NCI-H526 (cell line): Measurements from ENCODE around the gene PPIF.

Experiments
- DNase-seq, 2 experiments: peaks; one replicate each; lab custom pipeline; 2025; lab: John Stamatoyannopoulos, UW

Gene PPIF

DNA sequence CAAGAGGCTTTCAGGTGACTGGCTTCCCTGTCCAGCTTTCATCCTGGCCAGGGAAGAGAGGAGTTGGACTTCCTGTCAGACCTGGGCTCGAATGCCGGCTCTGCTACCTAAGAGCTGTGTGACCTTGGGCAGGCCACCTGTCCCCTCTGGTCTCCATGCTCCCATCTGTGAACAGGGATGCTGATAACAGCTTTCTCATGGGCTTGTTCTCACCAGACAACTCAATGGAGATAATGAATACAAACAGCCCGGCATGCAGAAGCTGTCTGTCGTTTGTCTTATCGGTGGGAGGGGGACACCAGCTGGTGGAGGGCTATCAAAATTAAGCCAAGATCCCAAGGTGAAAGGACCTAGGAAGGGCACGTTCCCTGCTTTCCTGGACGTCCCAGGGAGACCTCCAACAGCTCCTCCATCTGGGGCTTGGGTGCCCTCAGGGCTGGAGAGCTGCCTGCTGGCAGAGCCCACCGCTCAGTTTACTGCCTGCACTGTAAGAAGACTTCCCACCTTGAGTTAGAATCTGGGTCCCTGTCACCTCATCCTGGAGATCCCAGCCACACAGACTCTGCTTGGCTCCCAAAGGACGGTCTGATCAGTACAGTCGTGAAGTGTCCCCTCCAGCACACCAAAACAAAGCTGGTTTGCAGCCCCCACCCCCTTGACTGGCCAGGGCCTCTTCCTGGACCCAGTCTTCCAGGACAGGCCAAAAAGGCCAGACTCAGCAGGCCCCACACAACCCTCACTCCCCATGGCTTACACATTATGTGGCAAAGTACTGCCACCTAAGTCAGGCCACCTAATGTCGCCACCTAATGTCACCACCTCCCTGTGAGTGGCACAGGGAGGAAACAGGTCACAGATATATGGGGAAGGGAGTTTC, 40.9 kb downstream of the PPIF start:
- DNase-seq = no peak

DNA sequence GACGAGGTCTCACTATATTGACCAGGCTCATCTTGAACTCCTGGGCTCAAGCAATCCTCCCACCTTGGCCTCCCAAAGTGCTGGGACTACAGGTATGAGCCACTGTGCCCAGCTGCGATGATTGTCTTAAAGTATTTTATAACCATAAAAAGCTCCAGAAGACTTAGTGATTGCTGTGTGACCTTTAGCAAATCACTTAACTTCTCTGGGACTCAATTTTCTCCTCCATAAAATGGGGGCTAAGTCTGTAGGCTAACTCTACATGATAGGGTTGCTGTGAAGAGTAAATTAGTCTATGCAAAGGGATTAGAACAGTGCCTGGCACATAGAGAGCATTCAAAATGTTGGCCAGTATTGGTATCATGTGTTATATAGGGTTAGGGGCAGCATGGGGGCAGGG, 42.8 kb downstream of the PPIF start:
- DNase-seq = no peak

DNA sequence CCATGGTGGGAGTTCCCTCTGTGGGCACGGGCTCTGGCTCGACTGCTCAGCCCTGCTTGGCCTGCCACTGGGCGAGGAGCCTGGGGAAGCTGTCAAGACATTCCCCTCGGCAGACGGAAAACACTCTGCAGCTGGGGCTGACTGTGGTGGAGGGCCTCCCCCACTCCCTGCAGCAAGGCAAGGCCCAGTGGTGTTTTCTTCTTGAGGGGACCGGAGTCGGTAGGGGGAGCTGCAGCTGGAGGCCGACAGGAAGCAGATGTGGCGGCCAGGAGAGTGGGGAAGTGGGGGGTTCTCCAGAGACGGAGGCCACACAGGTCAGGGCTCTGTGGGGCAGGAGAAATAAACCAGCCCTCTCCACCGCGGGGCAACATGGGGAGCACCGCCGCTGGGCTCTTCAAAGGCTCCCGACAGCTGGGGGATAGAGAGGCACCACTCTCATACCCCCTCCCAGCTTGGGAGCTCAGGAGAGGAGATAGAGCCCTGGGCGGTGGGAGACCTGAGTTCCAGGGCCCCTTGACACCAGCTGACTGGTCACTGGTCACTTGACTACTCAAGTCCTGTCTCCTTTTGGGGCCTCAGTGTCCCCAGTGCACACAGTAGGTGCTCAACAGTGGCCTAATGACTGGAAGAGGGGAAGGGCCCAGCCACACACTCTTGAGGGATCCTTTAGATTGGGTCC, 43.4 kb downstream of the PPIF start:
- no peak for DNase-seq

DNA sequence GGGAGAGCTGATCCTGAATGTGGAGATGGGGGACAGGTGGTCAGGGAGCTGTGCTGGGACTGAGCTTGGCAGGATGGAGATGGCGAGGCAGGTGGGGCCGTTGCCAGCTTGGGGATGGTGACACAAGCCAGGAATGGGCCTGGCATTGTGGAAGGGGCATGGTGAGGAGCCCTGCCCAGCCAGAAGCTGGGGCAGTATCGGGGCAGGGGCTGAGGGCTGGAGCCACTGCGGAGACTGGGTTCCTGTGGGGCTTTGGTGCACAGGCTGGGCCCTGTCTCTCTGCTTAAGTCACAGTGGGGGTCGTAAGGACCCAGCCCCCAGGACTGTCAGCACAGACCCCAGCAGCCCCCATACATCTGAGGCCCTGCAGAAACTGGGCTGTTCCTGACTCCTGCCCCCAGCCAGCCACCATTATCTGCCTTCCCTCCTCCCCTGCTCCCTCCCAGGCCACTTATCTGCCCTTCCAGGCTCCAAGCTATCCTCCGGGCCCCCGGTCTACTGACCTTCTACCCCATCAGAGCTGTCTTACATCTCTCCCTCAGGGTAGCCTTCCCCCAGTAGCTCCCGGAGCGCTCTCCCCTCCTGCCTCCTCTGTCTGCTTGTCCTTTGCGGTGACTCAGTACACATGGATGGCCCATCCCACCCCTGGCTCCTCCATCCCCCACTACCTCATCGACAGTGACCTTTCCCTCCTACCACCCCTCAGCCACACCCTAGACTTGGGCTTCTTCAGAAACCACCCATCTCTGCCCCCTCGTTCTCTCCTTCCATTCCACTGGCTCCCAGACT, 44.2 kb downstream of the PPIF start:
- no peak for DNase-seq

DNA sequence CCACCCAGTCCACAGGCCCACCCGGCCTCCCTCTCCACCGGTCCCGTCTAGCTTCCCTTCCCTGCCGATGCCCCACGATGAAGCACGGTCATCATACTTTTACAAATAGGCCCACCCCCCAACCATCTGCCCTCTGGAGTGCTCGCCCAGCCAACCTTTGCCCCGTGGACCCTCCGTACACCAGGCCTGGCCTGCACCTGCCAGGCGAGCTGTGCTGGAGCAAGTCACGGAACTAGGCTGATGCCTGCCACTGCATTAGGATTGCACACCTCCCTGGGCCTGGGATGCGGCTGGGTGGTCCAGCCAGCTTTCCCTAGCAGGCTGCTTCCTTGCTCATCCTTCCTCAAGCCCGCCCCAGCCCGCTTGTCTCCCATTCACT, 44.7 kb downstream of the PPIF start:
- no peak for DNase-seq

DNA sequence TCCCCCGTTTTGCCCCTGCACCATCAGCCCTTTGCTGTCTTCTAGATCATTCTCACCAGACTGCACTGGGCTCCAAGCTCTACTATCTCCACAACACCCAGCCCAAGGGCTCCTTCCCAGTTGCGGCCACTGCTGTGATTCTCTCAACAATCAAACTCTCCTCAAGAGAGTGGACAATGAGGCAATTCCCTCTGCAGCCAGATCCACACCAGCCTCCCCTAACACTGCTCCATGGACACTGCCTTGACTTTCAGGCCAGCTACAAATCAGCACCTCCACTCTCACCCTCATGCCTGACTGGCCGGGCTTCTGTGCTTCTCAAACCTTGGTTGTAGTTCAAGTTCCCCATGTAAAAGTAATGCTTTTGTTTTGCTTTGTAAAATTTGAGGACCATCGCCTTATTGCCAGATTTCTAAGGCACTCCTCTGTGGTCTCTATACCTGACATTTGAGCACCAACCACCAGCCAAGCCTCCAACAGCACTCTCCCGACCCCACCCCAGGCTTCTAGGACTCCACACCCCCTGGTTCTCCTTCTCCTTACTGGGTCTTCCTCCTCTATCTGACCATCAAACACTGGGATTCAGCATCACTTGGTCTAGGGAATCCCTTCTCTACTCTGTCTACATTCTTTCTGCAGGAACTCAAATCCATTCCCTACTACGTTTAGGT, 45.4 kb downstream of the PPIF start:
- no peak for DNase-seq

DNA sequence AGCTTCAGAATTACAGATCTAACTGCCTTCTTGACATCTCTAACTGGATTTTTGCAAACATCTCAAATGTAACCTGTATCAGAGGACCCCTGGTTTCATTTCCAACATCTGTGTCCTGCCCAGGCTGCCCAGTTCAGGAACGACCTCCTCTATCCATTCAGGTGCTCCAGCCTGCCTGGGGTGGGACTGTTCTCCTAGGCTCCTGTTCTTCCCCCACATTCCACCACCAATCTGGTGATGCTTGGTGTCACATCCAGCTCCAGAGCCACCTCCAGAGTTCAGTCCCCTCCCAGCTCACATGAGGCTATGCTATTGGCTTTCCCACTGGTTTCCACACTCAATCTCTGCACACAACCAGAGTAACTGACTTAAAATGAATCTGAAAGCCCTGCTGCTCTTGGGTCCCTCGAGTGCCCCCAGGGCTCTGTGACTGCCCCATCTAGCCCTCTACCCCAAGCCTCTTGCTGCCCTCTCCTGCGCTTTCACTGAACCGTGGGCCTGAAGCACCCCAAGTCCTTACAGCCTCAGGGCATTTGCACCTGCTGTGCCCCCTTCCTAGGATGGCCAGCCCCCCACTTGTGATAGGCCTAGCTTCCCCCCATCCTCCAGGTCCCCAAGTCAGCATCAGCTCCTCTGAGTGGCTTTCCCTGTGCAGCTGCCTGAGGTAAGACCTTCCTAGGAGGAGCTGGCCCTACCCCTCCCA, 46.1 kb downstream of the PPIF start:
- no peak for DNase-seq

DNA sequence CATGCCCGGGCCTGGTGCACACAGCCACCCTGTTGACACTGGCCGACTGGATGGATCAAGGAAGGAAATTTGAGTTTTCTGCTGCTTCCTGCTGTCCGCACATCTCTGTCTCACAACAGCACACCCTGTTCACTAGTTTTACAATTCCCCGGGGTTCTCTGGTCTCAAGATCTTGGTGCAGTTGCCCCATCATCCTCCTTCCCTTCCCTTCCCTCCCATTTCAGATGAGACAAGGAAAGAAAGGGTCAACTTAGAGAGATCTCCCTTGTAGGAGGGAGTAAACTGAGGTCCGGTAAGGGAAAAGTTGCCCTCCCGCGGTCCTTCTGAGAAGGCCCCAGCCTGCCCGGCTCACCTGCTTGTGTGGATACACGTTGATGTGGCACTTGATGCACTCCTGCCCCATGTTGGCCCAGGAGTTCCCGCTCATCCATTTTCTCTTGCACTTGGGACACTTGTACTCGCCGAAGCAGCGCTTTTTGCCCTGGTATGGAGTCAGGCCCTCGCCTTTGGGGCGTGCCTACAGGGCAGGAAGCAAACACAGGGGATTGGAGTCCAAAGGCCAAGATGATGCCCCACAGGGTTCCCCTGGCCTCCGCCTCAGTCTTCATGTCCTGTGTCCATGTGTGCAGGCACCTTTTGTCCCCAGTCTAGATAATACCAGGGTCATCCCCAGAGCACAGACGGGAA, 46.8 kb downstream of the PPIF start:
- no peak for DNase-seq

DNA sequence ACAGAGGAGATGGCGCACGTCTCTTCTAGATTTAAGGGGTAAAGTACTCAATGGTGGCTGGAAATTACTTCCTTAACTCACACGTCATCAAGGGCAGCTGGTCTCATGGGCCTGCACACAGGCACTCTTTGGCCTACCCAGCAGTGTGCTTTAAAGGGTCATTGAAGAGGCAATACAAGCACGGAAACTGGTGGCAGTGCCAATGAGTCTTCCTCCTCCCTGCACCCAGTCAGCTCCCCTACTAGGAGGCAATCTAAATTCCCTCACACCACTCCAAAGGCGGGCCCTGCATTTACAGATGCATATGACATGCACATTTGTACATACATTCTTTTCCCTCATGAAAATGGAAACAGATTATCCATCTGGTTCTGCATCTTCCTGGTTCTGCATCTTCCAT, 47.4 kb downstream of the PPIF start:
- no peak for DNase-seq

DNA sequence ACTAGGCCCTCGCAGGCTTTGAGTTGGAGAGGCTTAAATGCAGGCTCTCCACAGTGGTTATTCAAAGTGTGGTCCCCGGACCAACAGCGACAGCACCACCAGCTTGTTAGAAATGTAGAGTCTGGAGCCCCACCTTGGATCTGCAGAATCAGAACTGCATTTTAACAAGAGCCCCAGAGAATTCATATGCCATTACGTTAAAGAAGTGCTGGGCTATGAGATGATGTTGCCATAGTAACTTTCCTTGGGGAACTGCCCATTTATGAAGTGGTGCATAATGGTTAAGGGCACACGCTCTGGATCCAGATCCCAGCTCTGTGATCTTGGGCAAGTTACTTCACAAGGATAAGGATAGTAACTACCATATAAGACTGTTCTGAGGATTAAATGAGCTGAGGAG, 49.3 kb downstream of the PPIF start:
- DNase-seq = no peak

DNA sequence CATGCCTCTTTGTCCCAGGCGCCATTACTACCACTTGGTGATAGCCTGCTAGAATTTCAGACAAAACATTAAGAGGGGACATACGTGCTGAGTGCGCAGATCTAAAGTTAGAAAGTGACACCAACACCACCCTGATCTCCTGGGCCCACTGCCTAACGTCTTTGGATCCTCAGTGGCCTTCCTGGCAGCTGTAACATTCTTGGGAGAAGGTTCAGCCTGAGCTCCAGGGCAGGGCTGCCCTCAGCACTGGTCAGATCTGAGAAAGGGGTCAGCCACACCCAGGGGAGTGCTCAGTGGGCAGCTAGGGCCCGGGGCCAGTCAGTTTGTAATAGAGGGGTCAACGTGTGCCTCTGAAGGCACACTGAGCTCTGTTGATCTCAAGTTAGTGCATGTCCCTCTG, 49.8 kb downstream of the PPIF start:
- DNase-seq = no peak

DNA sequence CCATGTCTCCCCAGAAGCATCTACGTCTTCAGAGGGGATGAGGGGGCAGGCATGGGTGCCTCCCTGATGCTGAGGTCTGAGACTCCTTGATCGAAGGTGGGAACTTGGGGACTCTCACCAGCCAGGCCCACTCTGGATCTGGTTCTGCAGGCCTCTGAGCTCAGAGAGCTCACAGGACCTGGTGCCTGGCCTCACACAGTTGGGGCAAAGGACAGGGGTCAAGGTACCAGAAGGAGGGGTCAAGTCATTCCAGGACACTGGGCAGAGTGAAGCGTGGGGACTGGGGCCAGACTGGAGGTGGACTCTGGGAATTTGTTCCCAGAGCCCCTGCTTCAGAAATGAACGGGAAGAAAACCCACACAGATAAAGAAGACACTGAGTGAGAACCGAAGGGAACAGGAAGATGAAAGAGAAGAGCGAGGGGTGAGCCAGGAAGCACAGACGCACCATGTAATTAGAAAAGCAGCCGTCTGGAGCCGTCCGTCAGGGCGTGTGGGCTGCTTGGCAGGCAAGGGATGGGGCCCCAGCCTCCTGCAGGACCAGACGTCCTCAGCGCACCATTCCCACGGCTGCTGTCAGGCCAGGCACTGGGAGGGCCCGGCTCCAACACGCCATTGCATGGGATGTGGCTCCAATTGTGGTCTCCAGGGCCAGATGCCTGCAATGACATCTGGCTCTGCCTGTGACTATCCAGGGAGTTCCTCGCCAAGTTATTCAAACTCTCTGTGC, 50.5 kb downstream of the PPIF start:
- no peak for DNase-seq

DNA sequence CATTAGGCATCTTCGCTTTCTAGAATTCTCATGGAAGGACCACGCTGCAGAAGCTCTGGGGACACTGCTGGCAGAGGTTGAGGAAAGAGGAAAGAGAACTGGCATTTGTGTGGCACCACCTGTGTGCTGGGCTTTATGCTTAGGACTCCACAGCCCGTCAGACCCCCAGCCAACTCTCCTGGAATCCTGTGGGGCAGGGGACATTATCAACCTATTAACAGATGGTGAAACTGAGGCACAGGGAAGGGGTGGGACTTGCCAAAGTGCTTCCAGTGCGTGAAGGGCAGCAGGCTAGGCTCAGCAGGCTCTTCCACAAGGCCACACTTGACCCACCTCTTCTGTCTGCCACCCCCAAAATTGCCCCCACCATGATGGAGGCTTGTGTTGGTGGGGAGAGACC, 51.4 kb downstream of the PPIF start:
- no peak for DNase-seq

DNA sequence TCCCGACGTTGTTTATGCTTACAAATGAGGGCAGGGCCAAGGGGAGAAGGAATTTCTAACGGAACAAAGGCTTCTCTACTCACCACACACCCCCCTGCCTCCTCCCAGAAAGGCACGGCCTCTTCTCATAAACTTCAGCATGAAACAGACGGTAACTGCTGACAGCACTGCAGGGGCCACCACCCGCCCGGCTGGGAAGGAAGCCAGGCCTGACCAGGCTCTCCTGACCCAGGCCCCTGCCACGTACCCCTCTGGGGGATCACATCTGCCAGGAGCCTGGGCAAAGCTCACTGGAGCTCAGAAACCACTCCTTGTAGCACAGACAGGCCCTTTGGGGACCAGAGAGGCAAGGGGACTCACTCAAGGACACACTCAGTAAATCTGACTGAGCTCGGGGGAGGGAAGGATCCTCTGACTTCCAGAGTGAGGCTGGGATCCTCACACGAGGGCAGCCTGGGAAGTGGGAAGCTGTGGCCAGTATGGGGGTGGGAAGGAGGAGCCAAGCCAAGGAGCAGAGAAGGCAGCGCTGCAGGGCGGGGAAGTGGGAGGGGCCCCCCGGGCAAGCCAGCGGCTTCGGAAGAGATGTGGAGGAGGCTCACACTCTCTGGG, 52.1 kb downstream of the PPIF start:
- no peak for DNase-seq

DNA sequence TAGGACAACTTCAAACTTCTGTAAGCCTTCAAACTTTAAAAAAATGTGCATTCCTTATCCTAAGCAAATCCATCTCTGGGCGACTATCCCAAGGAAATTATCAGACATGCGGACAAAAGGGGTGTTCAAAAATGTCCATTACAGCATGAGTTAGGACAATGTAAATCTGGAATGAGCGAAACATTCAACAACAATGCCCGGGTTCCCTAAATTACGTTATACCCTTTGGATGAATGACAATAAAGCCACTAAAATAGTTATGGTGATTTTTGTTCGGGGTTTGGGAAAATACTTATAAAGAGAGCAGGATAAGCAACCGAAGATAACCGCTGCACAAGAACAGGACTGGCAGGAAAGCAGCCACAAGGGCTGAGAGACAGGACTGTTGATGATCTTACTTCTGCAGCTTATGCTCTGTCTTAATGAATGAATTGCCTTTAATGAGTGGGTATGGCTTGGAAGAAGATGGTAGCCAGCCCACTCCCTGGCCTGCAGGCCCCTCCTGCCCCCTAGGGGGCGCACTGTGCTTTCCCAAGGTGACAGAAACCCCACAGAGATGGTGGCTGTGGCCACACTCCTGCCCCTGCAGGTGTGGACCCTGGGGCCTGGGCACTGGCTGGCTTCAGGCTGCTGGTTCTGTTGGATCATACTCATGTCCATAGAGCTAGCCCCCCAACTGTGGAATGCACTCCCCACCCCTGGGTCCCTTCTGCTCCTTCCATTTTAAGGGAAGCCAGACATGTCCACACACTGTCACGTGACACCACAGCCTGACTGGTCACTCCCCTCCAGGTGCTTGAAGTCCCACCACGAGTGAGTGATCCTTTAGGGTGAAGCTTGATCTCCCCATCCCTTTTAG, 53.1 kb downstream of the PPIF start:
- peak in 1 of 2 experiments; percentile 33 for DNase-seq

DNA sequence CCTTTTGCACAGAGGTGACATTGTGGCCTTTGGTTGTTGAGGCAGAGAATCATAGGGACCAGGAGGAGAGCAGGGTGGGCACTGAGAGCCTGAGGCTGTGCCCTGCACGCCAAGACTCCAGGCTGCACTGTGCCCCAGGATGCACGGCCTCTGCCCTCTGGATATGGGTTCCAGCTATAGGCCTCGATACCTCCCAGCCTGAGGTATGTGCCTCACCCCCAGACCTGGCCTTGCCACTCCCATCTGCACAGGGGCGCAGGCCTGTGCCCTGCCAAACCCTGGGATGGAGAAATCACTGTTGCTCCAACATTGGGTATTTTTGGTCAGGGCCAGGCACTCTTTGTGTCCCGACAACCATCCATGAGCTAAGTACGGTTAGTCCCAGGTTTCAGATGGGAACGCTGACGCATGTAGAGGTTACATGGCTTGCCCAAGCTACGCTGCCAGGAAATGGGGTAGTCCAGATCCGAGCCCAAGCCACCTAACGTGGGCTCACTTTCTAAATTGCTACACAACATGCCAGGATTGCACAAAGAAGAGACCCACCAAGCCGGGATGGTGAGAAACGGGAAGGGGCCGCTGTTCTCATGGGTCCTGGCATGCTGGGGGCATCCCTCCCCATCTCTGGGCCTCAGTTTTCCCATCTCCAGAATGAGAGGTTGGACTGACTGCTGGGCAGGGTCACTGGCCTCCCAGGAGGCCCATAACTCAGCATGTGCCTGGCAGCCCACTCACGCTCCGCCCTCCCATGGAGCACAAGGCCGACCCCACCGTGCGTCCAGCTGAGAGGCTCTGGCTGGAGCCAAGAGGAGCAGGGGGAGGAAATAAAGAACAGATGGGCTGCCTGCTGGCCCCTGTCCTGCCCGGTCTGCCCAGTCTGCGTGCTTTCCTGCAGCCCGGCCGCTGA, 54.0 kb downstream of the PPIF start:
- DNase-seq = no peak

DNA sequence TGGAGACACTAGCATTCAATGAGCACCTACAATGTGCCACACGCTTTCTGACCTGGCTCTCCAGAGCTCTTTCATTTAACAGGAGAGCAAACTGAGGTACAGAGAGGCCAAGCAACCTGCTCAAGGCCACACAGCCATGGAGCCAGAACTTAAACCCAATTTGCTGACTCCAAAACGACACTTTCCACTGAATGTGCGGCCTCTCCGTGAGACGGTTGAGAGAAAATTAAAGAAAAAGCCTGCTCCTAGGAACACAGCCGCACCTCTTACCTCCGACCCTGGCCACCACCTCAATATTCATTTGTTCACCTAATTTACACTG, 55.3 kb downstream of the PPIF start:
- DNase-seq = no peak

DNA sequence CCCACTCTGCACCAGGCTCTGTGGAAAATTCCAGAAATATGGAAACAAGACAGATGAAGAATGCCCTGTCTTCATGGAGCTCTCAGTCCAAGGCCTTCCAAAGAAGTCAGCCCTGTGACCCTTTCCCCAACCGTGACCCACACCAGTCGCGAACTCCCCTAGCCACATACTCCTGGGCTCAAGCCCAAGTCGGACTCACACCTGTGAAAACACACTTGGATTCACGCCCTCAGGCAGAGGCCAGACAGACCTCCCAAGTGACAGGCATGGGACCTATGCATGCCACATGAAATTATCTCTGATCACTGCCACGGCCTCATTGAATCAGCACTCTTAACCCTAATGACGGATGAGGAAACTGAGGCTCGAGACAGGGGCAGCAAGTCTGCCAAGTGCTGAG, 55.7 kb downstream of the PPIF start:
- no peak for DNase-seq
